GM23338 (cell line): Measurements from ENCODE around the gene DRD4. TPM values are rescaled to one million over a fixed set of nuclear protein-coding genes. Genes with fewer than 3 reads are reported as not detected.

ENCODE experiments used
- ATAC-seq: fragments of 200-7000 bp; cut with Tn5 transposase; 3 replicates; pipeline ENCODE4 v1.9.1; 2020
- DNase-seq: peaks from one replicate; pipeline ENCODE4 v3.0.0-alpha.2; 2015; ENCODE audit warnings: low spot score
- H2AFZ ChIP-seq: fragments of 200-600 bp; sonication (generic); 2 replicates; pipeline ENCODE4 v1.8.0; 2016; ENCODE audit warnings: antibody characterized with exemption, mild to moderate bottlenecking, moderate library complexity
- H3F3A ChIP-seq: fragments of 200-600 bp; sonication (generic); replicated peaks from 2 replicates; pipeline ENCODE4 v1.8.0; 2017; ENCODE audit warnings: antibody characterized with exemption, mixed run types, low read depth
- H3K27ac ChIP-seq: fragments of 200-600 bp; sonication (generic); 2 replicates; pipeline ENCODE4 v1.6.1; 2016; ENCODE audit warnings: low read depth
- H3K27me3 ChIP-seq: fragments of 200-600 bp; sonication (generic); 2 replicates; pipeline ENCODE4 v1.8.0; 2016; ENCODE audit warnings: mild to moderate bottlenecking, mixed run types, moderate library complexity; ENCODE audit not compliant: insufficient read depth
- H3K36me3 ChIP-seq: fragments of 200-600 bp; sonication (generic); 2 replicates; pipeline ENCODE4 v1.8.0; 2016; ENCODE audit warnings: mild to moderate bottlenecking; ENCODE audit not compliant: insufficient read depth
- H3K4me1 ChIP-seq: fragments of 200-600 bp; sonication (generic); 2 replicates; pipeline ENCODE4 v1.8.0; 2016; ENCODE audit warnings: mild to moderate bottlenecking, moderate library complexity; ENCODE audit not compliant: insufficient read depth
- H3K4me2 ChIP-seq: fragments of 200-600 bp; sonication (generic); 2 replicates; pipeline ENCODE4 v1.7.1; 2017; ENCODE audit warnings: mixed run types
- H3K4me3 ChIP-seq: fragments of 200-600 bp; sonication (generic); 2 replicates; pipeline ENCODE4 v1.6.1; 2016; ENCODE audit warnings: mixed run types
- H3K79me2 ChIP-seq: fragments of 200-600 bp; sonication (generic); replicated peaks from 2 replicates; pipeline ENCODE4 v1.8.0; 2017; ENCODE audit warnings: mild to moderate bottlenecking; ENCODE audit not compliant: insufficient read depth
- H3K9me2 ChIP-seq: fragments of 200-600 bp; sonication (generic); 2 replicates; pipeline ENCODE4 v1.8.0; 2017; ENCODE audit not compliant: insufficient read depth
- H4K20me1 ChIP-seq: fragments of 200-600 bp; sonication (generic); replicated peaks from 2 replicates; pipeline ENCODE4 v1.8.0; 2017; ENCODE audit warnings: mild to moderate bottlenecking; ENCODE audit not compliant: insufficient read depth
- H3K27ac Mint-ChIP-seq: 2 replicates; pipeline ENCODE4 v1.8.0; 2020; ENCODE audit warnings: inconsistent platforms, mild to moderate bottlenecking, moderate library complexity, mixed read lengths
- H3K27me3 Mint-ChIP-seq: 3 replicates; pipeline ENCODE4 v1.8.0; 2022; ENCODE audit warnings: low read depth, mild to moderate bottlenecking, moderate library complexity, mixed read lengths, inconsistent platforms; ENCODE audit not compliant: insufficient read depth, poor library complexity
- H3K36me3 Mint-ChIP-seq: 3 replicates; pipeline ENCODE4 v1.8.0; 2021; ENCODE audit warnings: low read depth, mild to moderate bottlenecking, inconsistent platforms, moderate library complexity, mixed read lengths
- H3K4me1 Mint-ChIP-seq: 3 replicates; pipeline ENCODE4 v1.8.0; 2020; ENCODE audit warnings: mild to moderate bottlenecking, inconsistent platforms, mixed read lengths
- H3K4me3 Mint-ChIP-seq: 3 replicates; pipeline ENCODE4 v1.8.0; 2021; ENCODE audit warnings: moderate library complexity, mild to moderate bottlenecking, inconsistent platforms, mixed read lengths
- H3K9me3 Mint-ChIP-seq: 3 replicates; pipeline ENCODE4 v1.8.0; 2020; ENCODE audit warnings: moderate library complexity, mild to moderate bottlenecking, inconsistent platforms, mixed read lengths
- EZH2phosphoT487 ChIP-seq: fragments of 200-600 bp; sonication (generic); IDR thresholded peaks from one replicate; pipeline ENCODE4 v1.8.1; 2018; ENCODE audit warnings: antibody characterized with exemption; ENCODE audit not compliant: unreplicated experiment
- NANOG ChIP-seq: IDR thresholded peaks from 2 replicates; pipeline ENCODE4 v1.6.1; 2016; ENCODE audit warnings: antibody characterized with exemption, borderline replicate concordance
- POLR2AphosphoS5 ChIP-seq: IDR thresholded peaks from 2 replicates; pipeline ENCODE4 v1.6.1; 2016; ENCODE audit warnings: antibody characterized with exemption, low read depth
- ZNF331 ChIP-seq: fragments of 250-450 bp; sonication (Bioruptor Pico); IDR thresholded peaks from 2 replicates; pipeline ENCODE4 v1.5.0; 2020; ENCODE audit warnings: low read depth, mild to moderate bottlenecking, moderate library complexity
- ZNF462 ChIP-seq: fragments of 250-450 bp; sonication (Bioruptor Pico); IDR thresholded peaks from 2 replicates; pipeline ENCODE4 v1.5.0; 2020; ENCODE audit warnings: mild to moderate bottlenecking, moderate library complexity
- polyA plus RNA-seq: library from polyadenylated mRNA; unstranded; fragments of >200 nt; fragmentation: Nextera tagmentation; extraction: Ambion mirVana; gene quantifications from 2 replicates; pipeline ENCODE4 v1.2.1, GENCODE V29; 2016
- total RNA-seq: library from RNA; depleted of rRNA; stranded (reverse); fragments of >200 nt; shearing (Covaris generic); gene quantifications from 2 replicates; pipeline ENCODE4 v1.2.3, GENCODE V29; 2014
- TF ChIP-seq, protein P1 (sequence below), 2 experiments: fragments of 200-600 bp in 1 of 2; sonication (generic) in 1 of 2; conservative IDR thresholded peaks; 2 replicates each; pipeline versions ENCODE4 v1.5.1 to v1.6.1; 2016 to 2017; ENCODE audit warnings: antibody characterized with exemption in 2 of 2, low read depth in 2 of 2, mild to moderate bottlenecking in 2 of 2, moderate library complexity in 1 of 2
- TF ChIP-seq, protein P2 (sequence below): IDR thresholded peaks from one replicate; pipeline ENCODE4 v1.6.1; 2018; ENCODE audit warnings: antibody characterized with exemption; ENCODE audit not compliant: unreplicated experiment

Gene DRD4
- total and polyA plus RNA-seq, 2 experiments from 2014 or later: 1.0 to 1.8 TPM

DNA sequence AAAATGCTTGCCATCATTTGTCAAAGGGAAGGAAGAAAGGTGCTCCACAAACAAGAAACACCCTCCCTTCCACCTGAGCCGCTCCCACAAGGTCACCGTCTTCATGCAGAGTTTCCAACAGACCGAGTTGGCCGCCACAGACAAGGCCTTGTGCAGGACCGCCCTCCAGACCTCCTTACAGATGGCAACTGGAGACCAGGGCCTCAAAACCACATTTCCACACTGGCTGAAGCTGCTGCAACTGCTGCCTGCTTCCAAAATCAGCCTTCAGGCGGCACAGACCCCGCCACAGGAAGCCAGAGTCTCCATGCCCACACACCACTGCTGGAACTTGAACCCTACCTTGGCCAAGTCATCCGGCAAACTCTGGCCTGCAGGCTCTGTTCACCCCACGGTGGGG, 51.6 kb downstream of the DRD4 start (continued):
- no peak for TF ChIP-seq ZNF462 (CRISPR knock-in tag)
- TF ChIP-seq, protein P1, sequence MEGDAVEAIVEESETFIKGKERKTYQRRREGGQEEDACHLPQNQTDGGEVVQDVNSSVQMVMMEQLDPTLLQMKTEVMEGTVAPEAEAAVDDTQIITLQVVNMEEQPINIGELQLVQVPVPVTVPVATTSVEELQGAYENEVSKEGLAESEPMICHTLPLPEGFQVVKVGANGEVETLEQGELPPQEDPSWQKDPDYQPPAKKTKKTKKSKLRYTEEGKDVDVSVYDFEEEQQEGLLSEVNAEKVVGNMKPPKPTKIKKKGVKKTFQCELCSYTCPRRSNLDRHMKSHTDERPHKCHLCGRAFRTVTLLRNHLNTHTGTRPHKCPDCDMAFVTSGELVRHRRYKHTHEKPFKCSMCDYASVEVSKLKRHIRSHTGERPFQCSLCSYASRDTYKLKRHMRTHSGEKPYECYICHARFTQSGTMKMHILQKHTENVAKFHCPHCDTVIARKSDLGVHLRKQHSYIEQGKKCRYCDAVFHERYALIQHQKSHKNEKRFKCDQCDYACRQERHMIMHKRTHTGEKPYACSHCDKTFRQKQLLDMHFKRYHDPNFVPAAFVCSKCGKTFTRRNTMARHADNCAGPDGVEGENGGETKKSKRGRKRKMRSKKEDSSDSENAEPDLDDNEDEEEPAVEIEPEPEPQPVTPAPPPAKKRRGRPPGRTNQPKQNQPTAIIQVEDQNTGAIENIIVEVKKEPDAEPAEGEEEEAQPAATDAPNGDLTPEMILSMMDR (conservative IDR thresholded peaks at IDR 0.05; ENCODE audit: low read depth in 2 of 2): no peak
- TF ChIP-seq ZNF331 (CRISPR knock-in tag): no peak
- TF ChIP-seq POLR2AphosphoS5: no peak

DNA sequence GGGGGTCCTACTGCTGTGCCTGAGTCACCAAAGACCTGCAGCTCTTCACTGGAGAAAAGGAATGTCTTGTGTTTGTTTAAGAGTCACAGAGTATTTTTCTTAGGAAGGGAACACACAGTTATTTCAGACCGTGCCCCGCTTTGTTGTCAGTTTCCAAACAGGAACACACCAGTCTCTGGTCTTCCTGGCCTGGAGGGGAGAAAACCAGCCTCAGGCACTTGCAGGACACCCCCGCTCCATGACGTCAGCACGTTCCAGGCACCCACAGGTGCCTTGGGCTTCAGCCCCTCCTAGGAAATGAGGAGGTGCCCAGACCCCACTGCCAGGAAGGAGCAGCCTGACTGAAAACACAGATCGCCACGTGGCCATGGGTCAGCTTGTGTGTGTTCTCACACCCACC, 52.6 kb downstream of the DRD4 start:
- Histone ChIP-seq H3K9me2 (no peaks in the 10 kb centered on the region), H2AFZ (no peak overlapping the region), H3K27ac (no peak overlapping the region), H4K20me1 (peaks cover 4% of the 10 kb centered on the region; the same call in 1 of the 2 replicates), H3K79me2 (peaks cover 43% of the 10 kb centered on the region), H3K27me3 (no peaks in the 10 kb centered on the region), H3K4me2 (no peak overlapping the region), H3F3A (peaks cover 16% of the 10 kb centered on the region), H3K4me3 (no peak overlapping the region), H3K36me3 (peaks cover 4% of the 10 kb centered on the region; the same call in 1 of the 2 replicates), H3K4me1 (peaks cover 9% of the 10 kb centered on the region; the same call in 1 of the 2 replicates)
- Mint-ChIP-seq H3K36me3 (peaks cover 55% of the 10 kb centered on the region), H3K9me3 (peaks cover 4% of the 10 kb centered on the region; the same call in 2 of the 3 replicates), H3K27me3 (peaks cover 15% of the 10 kb centered on the region), H3K27ac (no peak overlapping the region), H3K4me3 (no peak overlapping the region), H3K4me1 (peaks cover 22% of the 10 kb centered on the region)
- no peak for ATAC-seq
- DNase-seq: no peak
- TF ChIP-seq POLR2AphosphoS5 (no peak), ZNF331 (CRISPR knock-in tag) (no peak), EZH2phosphoT487 (no peak), NANOG (no peak)
- TF ChIP-seq, protein P2, sequence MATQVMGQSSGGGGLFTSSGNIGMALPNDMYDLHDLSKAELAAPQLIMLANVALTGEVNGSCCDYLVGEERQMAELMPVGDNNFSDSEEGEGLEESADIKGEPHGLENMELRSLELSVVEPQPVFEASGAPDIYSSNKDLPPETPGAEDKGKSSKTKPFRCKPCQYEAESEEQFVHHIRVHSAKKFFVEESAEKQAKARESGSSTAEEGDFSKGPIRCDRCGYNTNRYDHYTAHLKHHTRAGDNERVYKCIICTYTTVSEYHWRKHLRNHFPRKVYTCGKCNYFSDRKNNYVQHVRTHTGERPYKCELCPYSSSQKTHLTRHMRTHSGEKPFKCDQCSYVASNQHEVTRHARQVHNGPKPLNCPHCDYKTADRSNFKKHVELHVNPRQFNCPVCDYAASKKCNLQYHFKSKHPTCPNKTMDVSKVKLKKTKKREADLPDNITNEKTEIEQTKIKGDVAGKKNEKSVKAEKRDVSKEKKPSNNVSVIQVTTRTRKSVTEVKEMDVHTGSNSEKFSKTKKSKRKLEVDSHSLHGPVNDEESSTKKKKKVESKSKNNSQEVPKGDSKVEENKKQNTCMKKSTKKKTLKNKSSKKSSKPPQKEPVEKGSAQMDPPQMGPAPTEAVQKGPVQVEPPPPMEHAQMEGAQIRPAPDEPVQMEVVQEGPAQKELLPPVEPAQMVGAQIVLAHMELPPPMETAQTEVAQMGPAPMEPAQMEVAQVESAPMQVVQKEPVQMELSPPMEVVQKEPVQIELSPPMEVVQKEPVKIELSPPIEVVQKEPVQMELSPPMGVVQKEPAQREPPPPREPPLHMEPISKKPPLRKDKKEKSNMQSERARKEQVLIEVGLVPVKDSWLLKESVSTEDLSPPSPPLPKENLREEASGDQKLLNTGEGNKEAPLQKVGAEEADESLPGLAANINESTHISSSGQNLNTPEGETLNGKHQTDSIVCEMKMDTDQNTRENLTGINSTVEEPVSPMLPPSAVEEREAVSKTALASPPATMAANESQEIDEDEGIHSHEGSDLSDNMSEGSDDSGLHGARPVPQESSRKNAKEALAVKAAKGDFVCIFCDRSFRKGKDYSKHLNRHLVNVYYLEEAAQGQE: no peak
